A673 (cell line): ENCODE data around the gene MYO5B.

Source experiments
- EZH2 ChIP-seq: fragments of 200-600 bp; sonication (generic); IDR thresholded peaks from 2 replicates; pipeline ENCODE4 v1.6.1; 2017; ENCODE audit warnings: borderline replicate concordance, low read depth, mild to moderate bottlenecking, mixed read lengths, antibody characterized with exemption, low read length; ENCODE audit not compliant: poor library complexity, severe bottlenecking
- TF ChIP-seq, protein P1 (sequence below): fragments of 300-800, 200-600 bp; sonication (generic); conservative IDR thresholded peaks from 2 replicates; pipeline ENCODE4 v1.5.1; 2017; ENCODE audit warnings: low read depth, mild to moderate bottlenecking, antibody characterized with exemption, low read length, moderate library complexity, mixed read lengths

DNA sequence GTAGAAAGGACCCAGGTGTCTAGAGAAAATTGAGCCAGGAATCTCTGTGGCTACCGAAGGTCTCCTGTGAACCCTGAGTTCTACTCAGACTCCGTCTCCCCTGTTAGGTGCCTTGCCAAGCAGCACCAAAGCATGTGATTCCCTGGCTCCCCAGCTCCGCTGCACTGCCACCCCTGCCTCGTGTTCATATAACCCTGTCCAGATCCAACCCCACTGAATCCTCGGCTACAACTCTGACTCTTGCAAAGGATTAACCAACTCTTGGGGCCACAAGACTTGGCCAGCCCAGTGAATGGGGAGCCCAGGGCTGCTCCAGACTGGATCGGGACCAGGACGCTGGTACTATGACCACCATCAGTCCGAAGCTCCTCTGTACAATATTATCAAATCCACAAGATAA lies 344.3 kb downstream of the MYO5B start:
- TF ChIP-seq EZH2 = no peak
- TF ChIP-seq, protein P1, sequence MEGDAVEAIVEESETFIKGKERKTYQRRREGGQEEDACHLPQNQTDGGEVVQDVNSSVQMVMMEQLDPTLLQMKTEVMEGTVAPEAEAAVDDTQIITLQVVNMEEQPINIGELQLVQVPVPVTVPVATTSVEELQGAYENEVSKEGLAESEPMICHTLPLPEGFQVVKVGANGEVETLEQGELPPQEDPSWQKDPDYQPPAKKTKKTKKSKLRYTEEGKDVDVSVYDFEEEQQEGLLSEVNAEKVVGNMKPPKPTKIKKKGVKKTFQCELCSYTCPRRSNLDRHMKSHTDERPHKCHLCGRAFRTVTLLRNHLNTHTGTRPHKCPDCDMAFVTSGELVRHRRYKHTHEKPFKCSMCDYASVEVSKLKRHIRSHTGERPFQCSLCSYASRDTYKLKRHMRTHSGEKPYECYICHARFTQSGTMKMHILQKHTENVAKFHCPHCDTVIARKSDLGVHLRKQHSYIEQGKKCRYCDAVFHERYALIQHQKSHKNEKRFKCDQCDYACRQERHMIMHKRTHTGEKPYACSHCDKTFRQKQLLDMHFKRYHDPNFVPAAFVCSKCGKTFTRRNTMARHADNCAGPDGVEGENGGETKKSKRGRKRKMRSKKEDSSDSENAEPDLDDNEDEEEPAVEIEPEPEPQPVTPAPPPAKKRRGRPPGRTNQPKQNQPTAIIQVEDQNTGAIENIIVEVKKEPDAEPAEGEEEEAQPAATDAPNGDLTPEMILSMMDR = no peak
